Stimulated activated CD8-positive, alpha-beta memory T cell treated with anti-CD3 and anti-CD28 coated beads, Interleukin-15, amount 100 ng/mL, for 1 hour (primary cell): Measurements from ENCODE around the gene CLN3.
A peak's percentile ranks its signal among the peaks of the same experiment; 100 is the strongest.
"Not testable (repeated sequence)": the region's sequence is repeated elsewhere in the genome, so short reads cannot be mapped to it uniquely, and the experiment has no call there.

Experiments
- DNase-seq: peaks from one replicate; pipeline ENCODE4 v3.0.0-alpha.2; 2020; ENCODE audit warnings: low read depth

The CLN3 gene

DNA sequence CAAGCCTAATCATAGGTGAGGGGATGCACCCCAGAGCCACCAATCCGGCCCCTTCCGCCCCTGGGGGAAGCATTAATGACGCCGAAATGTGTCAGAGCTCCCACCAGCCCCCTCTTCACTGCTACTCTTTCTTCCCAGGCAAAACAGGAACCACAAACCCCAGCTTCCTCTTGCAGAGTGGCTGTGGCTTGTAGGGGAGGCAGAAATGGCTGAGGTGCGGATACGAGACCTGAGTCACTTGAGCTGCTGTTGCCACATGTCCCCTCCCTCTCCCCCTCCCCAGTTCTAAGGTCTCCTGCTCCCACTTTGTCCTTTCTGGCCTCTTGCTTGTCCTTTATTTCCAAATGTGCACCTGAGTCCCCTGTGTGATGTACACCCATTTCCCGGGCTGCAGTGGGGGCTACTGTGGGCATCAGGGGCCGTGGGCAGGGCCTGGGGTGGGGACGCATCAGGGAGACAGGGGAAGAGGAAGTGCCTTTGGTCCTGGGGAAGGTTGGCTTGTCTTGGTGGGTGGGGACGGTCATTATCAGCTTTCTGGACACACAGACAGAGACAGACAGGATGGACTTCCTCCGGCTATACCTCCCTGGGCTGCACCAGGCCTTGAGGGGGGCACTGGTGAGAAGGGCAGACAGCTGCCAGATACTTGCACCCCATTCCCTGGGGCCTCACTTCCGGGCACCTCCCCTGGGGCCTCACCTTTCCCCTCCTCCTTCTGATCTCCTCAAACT lies 2.4 kb upstream of the CLN3 start, which contains the start of gene APOBR:
Gene APOBR, plus strand, starts transcription at position 523 of the 731 bp plus-strand sequence. Its CDS starts 39 bp downstream, at position 562.
- DNase-seq = peak; percentile 73

DNA sequence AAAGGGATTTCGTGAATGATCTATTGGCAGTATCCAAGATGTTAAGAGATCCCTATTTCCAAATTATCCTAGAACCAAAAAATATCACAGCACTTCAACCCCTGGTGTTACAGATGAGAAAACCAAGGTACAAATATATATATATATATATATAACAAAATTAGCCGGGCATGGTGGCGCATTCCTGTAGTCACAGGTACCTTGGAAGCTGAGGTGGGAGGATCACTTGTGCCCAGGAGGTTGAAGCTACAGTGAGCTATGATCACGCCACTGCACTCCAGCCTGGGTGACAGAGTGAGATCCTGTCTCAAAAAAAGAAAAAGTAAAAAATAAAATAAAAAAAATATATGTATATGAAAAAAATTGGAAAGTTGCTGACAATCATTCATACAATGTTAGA lies 637 bp upstream of the CLN3 start:
- no peak for DNase-seq

DNA sequence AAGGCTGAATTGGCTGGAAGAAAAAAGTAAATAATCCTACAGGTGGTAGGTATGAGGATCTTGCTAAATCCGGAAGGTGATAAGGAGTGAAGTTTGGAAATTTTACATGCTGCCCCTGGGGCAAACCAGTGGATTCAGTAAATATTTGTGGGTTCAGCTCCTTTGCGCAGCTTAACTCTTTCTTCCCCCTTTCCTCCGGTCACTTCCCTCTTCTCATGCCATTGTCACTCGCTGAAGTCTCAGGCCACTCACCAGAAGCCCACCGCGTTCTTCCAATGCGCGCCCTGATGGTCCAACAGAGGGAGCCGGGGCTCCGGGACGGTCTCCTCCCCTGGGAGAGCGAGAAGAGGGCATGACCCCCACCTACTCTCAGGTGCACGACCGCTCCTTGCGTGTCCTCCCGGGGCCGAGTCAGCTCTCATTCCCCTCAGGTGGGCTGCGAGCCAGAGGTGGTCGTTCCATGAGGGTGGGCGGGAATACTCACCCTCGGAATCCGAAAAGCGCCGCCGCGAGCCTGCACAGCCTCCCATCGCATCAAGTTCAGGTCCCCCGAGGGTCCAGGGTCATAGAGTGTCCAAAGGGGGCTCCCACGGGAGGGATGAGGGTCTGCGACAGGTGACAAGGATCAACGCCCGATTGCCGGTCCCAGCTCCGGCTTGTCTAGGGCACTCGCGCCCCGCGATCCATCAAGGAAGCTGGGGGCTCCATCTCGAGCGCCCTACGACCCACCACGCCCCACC lies 474 bp downstream of the CLN3 start:
- DNase-seq = no peak

DNA sequence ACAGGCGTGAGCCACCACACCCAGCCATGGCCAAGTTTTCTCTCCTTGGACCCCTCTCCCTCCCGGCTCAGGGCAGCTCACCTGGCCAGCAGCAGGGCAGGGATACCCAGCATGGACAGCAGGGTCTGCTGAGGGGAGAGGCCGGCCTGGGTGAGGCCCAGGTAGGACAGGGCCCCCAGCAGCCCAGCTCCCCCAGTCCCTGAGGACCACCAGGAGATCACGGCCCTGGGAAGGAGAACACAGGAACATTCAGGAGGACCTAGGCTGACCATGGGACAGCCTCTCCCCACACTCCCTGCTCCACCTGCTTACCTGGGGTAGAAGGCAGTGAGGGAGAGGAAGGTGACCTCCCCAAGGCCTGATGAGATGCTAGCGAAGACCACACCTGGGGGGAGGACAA lies 5.6 kb downstream of the CLN3 start:
- no peak for DNase-seq

DNA sequence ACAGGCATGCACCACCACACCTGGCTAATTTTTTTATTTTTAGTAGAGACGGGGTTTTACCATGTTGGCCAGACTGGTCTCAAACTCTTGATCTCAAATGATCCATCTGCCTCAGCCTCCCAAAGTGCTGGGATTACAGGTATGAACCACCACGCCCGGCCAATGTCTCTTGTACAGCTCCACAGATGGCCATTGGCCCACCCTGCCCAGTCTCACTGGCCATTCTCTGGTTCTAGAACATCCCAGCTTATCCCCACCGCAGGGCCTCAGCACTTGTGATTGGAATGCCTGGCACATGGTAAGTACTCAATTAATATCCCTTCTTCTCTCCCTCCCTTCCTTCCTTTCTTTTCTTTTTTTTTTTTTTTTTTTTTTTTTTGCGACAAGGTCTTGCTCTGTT lies 8.5 kb downstream of the CLN3 start:
- DNase-seq = not testable (repeated sequence)

DNA sequence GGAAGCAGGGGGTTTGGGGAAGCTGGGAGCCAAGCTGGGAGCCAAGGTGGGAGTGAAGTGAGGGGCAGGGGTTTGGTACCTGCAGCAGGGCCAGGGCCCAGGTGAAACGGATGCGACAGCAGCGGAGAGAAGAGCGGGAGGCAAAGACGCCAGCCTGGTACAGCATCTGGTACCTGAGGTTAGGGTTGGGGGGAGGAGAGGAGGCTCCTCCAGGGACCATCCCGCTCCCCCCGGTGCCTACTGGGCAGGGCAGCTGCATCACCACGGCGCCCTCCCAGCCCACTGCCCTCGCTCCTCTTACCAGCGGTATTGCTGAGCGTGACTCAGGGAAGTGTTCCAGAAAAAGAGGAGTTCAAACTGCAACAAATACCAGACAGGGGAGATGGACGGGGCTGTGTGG lies 9.8 kb downstream of the CLN3 start:
- DNase-seq = no peak

DNA sequence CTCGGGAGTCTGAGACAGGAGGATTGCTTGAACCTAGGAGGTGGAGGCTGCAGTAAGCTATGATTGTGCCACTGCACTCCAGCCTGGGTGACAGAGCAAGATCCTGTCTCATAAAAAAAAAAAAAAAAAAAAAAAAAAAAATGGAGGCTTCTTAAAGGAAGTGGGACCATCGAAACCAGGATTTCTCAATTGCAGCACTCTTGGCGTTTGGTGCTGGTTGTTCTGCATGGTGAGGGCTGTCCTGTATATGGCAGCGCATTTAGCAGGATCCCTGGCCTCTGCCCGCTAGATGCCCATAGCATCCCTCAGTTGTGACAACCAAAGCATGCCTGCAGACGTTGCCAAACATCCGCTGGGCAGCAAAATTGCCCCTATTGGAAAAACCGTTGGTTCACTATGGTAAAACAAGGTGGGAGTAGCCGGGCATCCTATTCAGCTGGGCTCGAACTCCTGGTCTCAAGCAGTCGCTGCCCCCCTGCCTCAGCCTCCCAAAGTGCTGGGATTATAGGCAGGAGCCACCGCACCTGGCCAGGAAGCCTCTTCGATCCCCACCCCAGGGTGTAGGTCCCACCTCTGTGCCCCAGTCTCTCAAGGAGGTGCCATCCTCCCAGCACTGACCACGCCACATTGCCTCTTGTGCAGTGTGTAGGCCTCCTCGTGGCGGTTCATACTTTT lies 13.2 kb downstream of the CLN3 start:
- no peak for DNase-seq

DNA sequence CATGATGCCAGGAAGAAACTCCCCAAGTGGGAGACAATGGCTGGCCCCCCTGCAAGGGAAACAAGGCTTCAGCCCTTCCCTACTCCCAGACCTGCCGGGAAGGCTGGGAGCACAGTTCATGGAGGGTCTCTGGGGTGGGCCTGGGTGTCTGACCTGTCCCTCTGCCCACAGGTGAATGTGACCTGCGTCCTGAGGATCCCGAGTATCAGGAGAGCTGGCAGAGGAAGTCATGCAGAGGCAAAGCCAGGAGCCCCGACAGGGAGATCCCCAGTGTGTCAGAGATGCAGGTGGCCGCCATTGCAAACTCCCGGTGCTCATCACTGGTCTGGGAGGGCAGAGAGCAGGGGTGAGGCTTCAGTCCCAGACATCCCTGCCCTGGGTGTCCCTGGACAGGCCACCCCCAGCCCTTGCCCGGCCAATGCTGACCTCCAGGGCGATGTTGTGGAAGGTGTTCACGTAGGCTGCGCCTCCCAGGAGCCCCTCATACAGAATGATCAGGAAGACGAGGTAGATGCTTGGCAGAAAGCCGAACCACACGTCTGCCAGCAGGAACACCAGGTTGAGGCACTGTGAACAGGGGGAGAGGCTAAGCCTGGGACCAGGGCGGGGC lies 14.5 kb downstream of the CLN3 start:
- no peak for DNase-seq

DNA sequence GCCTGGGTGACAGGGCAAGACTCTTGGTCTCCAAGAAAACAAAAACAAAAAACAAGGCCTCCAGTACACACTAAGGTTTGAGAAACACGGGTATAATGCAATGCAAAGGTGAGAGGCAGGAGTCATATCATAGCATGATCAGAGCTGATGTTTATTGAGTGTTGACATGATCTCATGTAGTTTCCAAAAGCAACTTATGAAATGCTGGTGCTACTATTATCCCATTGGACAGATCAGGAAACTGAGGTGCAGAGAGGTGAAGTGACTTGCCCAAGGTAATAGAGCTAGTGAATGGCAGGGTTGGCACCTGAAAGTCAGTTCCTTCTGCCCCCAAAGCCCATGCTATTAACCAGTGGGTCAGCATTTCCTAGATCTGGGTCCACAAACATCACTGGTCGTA lies 16.7 kb downstream of the CLN3 start:
- DNase-seq = no peak

DNA sequence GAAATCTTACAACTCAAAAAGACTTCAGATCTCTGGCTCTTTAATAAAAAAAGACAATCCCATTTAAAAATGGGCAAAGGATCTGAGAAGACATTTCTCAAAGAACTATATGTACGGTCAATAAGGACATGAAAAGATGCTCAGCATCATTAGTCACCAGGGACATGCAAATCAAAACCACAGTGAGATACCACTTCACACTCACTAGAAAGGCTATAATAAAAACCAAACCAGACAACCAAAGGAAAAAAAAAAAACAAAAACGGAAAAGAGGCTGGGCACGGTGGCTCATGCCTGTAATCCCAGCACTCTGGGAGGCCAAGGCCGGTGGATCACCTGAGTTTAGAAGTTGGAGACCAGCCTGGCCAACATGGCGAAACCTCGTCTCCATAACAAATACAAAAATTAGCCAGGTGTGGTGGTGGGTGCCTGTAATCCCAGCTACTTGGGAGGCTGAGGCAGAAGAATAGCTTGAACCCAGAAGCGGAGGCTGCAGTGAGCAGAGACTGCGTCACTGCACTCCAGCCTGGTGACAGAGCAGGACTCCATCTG lies 18.1 kb downstream of the CLN3 start:
- DNase-seq = no peak

DNA sequence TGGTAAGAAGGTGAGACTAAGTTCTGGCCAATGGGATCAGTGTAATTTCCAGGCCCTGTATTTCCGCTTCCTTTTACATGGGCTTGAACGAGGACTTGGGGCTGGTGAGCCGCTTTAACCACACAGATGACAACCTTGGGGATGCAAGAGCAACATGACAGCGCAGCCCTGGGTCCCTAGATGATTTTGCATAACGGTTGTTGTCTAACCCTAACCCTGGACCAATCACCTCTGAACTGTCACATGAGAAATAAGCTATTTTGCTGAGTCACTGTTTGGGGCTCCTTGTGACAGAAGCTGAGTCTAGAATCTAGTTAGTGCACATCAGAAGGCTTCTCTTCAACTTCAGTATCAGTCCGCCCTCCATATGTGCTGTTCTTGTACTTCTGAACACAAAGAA lies 44.8 kb downstream of the CLN3 start:
- DNase-seq = not testable (repeated sequence)

DNA sequence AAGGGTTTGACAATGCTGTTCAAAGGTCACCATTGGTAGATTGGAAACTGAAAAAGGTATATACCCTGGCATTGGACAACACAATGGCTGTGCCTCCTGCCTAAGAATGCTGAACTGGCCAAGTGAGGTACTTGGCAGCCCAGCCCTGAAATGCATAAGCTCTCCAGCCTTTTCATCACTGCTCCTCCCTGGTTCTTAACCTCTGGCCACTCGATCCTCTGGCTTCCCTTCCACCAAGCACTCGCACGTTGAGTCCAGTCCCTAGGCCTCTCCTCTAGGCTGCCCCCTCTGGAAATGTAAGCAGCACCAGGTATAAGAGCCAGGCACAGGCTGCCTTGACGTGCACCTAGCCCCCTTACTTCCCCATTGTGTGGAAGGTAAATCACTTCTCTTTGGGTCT lies 45.5 kb downstream of the CLN3 start:
- DNase-seq = not testable (repeated sequence)

DNA sequence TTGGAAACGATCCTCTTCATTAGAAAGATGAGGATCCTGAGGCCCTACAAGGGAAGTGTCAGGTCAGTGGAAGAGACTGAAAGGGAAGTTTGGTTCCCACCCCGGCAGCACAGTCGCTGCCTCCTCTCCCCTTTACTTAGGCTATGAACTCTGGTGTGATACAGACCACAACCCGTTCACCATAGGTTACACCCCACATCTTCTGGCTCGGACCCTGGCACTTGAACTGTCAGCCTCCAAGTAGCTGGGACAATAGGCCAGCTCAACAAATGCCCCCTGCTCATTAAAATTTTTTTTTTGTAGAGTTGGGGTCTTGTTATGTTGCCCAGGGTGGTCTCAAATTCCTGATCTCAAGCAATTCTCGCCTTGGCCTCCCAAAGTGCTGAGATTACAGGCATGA lies 47.9 kb downstream of the CLN3 start:
- not testable (repeated sequence) for DNase-seq

DNA sequence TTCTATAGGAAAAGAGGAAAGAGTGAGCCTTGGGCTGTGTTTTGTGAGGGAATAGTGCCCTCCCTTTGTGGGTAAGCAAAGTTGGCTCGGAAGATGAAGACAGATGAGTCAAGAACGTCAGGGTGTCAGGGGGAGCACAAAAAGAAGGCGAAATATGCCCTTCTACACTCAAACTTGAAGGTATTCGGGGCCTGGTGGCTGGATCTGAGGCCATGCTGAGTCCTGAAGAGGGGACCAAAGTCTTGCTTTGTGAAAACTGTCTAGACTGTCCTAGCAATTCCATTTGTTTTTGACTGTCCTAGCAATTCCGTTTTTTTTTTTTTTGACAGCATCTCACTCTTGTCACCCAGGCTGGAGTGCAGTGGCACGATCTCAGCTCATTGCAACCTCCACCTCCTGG lies 53.0 kb downstream of the CLN3 start:
- not testable (repeated sequence) for DNase-seq

DNA sequence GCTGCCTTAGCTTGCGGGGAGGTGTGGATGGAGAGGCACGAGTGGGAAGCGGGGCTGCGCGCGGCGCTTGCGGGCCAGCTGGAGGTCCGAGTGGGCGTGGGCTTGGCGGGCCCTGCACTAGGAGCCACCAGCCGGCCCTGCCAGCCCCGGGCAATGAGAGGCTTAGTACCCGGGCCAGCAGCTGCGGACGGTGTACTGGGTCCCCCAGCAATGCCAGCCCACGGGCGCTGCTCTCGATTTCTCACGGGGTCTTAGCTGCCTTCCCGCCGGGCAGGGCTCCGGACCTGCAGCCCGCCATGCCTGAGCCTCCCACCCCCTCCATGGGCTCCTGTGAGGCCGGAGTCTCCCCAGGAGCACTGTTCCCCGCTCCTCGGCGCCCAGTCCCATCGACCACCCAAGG lies 56.5 kb downstream of the CLN3 start:
- not testable (repeated sequence) for DNase-seq
